ENCODE measurements around the gene SERBP1.

DNA sequence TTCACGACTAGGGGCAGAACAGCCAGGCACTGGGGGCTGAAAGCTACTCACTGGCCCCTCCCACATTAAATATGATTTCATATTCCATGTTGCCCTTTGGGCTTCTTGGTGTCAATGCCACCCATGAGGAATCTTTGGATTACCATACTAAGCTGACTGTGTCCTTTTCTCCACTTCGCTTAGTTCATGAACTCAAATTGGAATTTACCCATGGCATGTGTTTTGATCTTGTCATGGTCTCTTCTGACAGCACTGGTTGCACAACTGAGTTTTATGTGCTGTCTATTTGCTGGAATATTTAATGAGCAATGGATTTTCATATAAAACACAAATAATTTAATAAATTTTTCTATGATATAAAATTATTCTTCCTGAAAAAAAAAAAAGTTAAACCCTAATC, 59.2 kb downstream of the SERBP1 start:
- TF ChIP-seq, protein P1, sequence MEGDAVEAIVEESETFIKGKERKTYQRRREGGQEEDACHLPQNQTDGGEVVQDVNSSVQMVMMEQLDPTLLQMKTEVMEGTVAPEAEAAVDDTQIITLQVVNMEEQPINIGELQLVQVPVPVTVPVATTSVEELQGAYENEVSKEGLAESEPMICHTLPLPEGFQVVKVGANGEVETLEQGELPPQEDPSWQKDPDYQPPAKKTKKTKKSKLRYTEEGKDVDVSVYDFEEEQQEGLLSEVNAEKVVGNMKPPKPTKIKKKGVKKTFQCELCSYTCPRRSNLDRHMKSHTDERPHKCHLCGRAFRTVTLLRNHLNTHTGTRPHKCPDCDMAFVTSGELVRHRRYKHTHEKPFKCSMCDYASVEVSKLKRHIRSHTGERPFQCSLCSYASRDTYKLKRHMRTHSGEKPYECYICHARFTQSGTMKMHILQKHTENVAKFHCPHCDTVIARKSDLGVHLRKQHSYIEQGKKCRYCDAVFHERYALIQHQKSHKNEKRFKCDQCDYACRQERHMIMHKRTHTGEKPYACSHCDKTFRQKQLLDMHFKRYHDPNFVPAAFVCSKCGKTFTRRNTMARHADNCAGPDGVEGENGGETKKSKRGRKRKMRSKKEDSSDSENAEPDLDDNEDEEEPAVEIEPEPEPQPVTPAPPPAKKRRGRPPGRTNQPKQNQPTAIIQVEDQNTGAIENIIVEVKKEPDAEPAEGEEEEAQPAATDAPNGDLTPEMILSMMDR (conservative IDR thresholded peaks at IDR 0.05): no peak
- no peak for TF ChIP-seq ZFX (IDR thresholded peaks at IDR 0.05)
